Central memory CD8-positive, alpha-beta T cell (primary cell): ENCODE measurements around the gene ZNFX1.
"Not testable (repeated sequence)": the region's sequence is repeated elsewhere in the genome, so short reads cannot be mapped to it uniquely, and the experiment has no call there.

ENCODE experiments used
- ATAC-seq: fragments of 150-1000 bp; cut with Tn5 transposase; replicated peaks from 2 replicates; pipeline ENCODE4 v1.10.0; 2022; ENCODE audit warnings: mild to moderate bottlenecking, moderate FRiP score, moderate number of reproducible peaks; ENCODE audit not compliant: poor library complexity, severe bottlenecking; ENCODE audit errors: extremely low read depth
- DNase-seq, 2 donors: peaks; one replicate each; pipeline ENCODE4 v3.0.0; 2021; ENCODE audit warnings: low spot score in 2 of 2
- H3K27ac Mint-ChIP-seq: one replicate; pipeline ENCODE4 v1.8.0; 2022; ENCODE audit warnings: low read depth, mild to moderate bottlenecking, moderate library complexity, mixed read lengths
- H3K27me3 Mint-ChIP-seq: one replicate; pipeline ENCODE4 v1.8.0; 2022; ENCODE audit warnings: mixed read lengths
- H3K36me3 Mint-ChIP-seq: one replicate; pipeline ENCODE4 v1.8.0; 2022; ENCODE audit warnings: mild to moderate bottlenecking, moderate library complexity, mixed read lengths; ENCODE audit not compliant: insufficient read depth
- H3K4me1 Mint-ChIP-seq: one replicate; pipeline ENCODE4 v1.8.0; 2022; ENCODE audit warnings: mixed read lengths
- H3K4me3 Mint-ChIP-seq: one replicate; pipeline ENCODE4 v1.8.0; 2022; ENCODE audit warnings: mild to moderate bottlenecking, moderate library complexity, mixed read lengths
- H3K9me3 Mint-ChIP-seq: one replicate; pipeline ENCODE4 v1.8.0; 2022; ENCODE audit warnings: mixed read lengths

The ZNFX1 gene

DNA sequence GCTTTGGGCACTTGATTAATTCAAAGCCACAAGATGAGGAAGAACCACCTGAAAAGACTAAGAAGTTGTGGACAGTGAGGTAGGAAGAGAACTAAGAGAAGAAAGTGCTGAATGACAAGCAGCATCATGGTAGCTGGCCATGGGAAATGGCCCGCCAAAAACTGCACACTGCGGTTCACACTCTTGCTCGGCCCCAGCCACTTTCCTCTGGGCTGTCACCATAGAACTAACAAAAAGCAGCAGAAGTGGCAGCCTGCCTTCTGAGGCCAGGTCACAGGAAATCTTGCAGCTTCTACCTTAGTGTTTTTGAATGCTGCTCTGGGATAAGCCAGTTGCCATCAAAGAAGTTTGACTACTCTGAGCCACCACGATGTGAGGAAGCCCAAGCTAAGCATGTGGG is 34.8 kb upstream of the ZNFX1 start:
- Mint-ChIP-seq H3K36me3 (no peaks in the 10 kb centered on the region), H3K4me3 (no peak overlapping the region), H3K4me1 (no peaks in the 10 kb centered on the region), H3K27ac (no peak overlapping the region), H3K27me3 (peaks cover 37% of the 10 kb centered on the region), H3K9me3 (no peaks in the 10 kb centered on the region)
- ATAC-seq (no peak), DNase-seq (no peak)

DNA sequence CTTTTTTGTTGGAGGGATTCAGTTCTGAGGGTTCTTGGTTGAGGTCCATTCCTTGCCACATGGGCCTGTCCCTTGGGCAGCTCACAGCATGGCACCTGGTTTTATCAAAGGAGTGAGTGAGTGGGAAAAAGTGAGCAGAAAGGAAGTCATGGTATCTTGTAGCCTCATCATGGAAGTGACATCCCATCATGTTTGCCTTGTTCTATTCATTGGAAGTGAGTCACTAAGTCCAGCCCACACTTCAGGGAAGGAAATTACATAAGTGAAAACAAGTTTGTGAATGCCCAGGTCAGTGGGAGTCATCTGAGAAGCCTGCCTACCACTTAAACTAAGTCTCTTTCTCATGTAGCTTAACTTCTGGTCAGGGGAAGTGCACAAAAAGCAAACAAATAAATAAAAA is 32.8 kb upstream of the ZNFX1 start:
- no peak overlapping the region for H3K27ac Mint-ChIP-seq
- DNase-seq (no peak), ATAC-seq (no peak)
- peaks cover 22% of the 10 kb centered on the region for H3K27me3 Mint-ChIP-seq
- H3K4me1 Mint-ChIP-seq: no peaks in the 10 kb centered on the region
- H3K4me3 Mint-ChIP-seq: no peak overlapping the region
- H3K36me3 Mint-ChIP-seq: no peaks in the 10 kb centered on the region
- H3K9me3 Mint-ChIP-seq: no peaks in the 10 kb centered on the region

- no peak for ATAC-seq
- no peak overlapping the region for H3K4me3 Mint-ChIP-seq
These were observed 31.0 kb upstream of the ZNFX1 start for GRCh38 chr20:49308875-49309274.

DNA sequence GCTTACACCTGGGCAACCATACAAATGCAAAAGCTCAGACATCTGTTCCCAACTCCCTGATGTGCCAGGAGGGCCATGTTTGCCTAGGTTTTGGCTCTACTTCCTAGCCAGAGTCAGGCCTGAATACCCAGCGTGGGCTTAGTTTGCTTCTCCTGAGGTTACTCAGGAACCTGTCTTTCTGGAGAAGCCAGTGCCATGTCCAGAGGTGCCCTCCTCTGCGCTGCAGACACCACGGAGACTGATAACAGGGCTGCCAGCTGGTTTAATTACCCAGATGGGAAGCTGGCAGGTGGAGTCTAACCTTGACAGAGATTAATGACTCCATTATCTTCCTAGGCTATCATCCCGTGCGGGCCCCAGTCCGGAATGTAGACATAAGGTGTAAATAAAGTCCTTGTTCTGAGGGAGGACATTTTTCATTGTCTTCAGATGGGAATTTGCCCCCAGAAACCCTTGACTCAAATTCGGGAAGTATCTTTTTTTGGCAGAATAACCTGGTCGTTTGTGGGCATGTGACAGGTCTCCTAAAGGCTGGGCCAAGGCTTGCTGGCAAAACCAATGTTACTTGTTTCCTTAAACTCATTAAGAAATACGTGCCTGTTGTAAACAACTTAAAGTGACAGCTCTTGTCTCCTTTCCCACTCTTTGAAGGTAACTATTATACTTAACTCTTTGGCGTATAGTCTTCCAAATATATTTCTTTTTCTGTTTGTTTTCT is 29.2 kb upstream of the ZNFX1 start:
- DNase-seq: no peak
- H3K4me1 Mint-ChIP-seq: no peaks in the 10 kb centered on the region
- H3K27ac Mint-ChIP-seq: peak overlapping the region; percentile 33
- peaks cover 22% of the 10 kb centered on the region for H3K27me3 Mint-ChIP-seq
- H3K9me3 Mint-ChIP-seq: no peaks in the 10 kb centered on the region
- ATAC-seq: no peak
- no peak overlapping the region for H3K4me3 Mint-ChIP-seq
- H3K36me3 Mint-ChIP-seq: peaks cover 2% of the 10 kb centered on the region

More at GRCh38 chr20:49308875-49309274, 31.0 kb upstream of the ZNFX1 start:
- no peak overlapping the region for H3K27ac Mint-ChIP-seq
- no peaks in the 10 kb centered on the region for H3K36me3 Mint-ChIP-seq
- H3K9me3 Mint-ChIP-seq: no peaks in the 10 kb centered on the region
- DNase-seq: no peak
- H3K4me1 Mint-ChIP-seq: no peaks in the 10 kb centered on the region
- peaks cover 22% of the 10 kb centered on the region for H3K27me3 Mint-ChIP-seq

- DNase-seq: no peak
- H3K27me3 Mint-ChIP-seq: no peaks in the 10 kb centered on the region
- H3K4me3 Mint-ChIP-seq: no peak overlapping the region
- no peaks in the 10 kb centered on the region for H3K4me1 Mint-ChIP-seq
- peaks cover 2% of the 10 kb centered on the region for H3K36me3 Mint-ChIP-seq
- H3K27ac Mint-ChIP-seq: no peak overlapping the region
- H3K9me3 Mint-ChIP-seq: no peaks in the 10 kb centered on the region
- ATAC-seq: no peak
These were observed 25.3 kb upstream of the ZNFX1 start for GRCh38 chr20:49303065-49303552.

DNA sequence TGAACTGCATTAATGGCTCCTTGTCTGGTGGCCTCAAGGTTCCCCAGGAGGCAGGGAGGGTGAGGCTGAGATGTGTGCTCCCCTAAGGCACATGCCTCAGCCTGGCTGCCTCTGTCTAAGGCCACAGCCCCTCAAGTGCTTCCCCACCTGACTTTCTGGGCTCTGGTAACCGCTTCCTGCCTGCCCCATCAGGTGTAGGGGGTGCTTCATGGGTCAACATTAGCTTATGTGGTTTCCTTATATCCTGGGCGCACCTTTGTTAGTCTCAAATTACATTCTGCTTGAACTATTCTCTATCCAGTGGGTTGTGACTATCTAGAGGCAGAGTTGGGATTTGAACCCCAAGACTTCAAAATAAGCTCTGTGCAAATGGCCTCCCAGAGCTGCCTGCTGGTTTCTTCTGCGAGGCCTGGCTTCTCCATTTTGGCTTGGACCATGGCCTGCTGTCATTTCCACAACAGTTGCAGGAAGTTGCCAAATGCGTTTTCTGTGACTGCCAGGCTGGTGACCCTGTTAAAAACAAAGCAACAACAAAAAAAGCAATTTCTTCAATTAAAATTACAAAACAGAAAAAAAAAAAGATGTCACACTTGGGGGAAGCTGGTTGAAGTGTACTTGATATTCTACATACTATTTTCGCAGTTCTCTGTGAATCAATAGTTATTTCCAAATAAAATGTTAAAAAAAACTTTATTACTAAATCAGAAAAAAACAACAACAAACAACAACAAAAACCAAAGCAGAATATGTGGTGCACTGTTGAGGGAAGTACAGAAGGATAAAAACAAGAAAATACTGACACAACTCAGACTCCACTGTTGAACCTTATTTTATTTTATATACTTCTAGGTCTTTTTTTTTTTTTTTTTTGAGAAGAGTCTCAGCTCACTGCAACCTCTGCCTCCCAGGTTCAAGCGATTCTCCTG is 20.0 kb upstream of the ZNFX1 start:
- H3K4me3 Mint-ChIP-seq: no peak overlapping the region
- no peaks in the 10 kb centered on the region for H3K9me3 Mint-ChIP-seq
- ATAC-seq (peak; percentile 52), DNase-seq (no peak)
- no peaks in the 10 kb centered on the region for H3K27me3 Mint-ChIP-seq
- H3K27ac Mint-ChIP-seq: no peak overlapping the region
- peaks cover 7% of the 10 kb centered on the region for H3K36me3 Mint-ChIP-seq
- peaks cover 8% of the 10 kb centered on the region for H3K4me1 Mint-ChIP-seq

- not testable (repeated sequence) for H3K4me3 Mint-ChIP-seq, H3K27ac Mint-ChIP-seq, ATAC-seq, H3K27me3 Mint-ChIP-seq, H3K9me3 Mint-ChIP-seq, DNase-seq
- Mint-ChIP-seq H3K36me3 (peaks cover 24% of the 10 kb centered on the region), H3K4me1 (peaks cover 16% of the 10 kb centered on the region)
These were observed 16.3 kb upstream of the ZNFX1 start for GRCh38 chr20:49294002-49294654.

- no peak overlapping the region for H3K4me3 Mint-ChIP-seq
These were observed 15.3 kb upstream of the ZNFX1 start for GRCh38 chr20:49293122-49293521.

GRCh38 chr20:49292010-49292409 is 14.2 kb upstream of the ZNFX1 start:
- Mint-ChIP-seq H3K4me3 (no peak overlapping the region), H3K9me3 (peaks cover 5% of the 10 kb centered on the region), H3K4me1 (peaks cover 14% of the 10 kb centered on the region), H3K27me3 (no peaks in the 10 kb centered on the region), H3K36me3 (peaks cover 37% of the 10 kb centered on the region), H3K27ac (no peak overlapping the region)
- DNase-seq (no peak), ATAC-seq (no peak)

More at GRCh38 chr20:49293122-49293521, 15.3 kb upstream of the ZNFX1 start:
- Mint-ChIP-seq H3K36me3 (peaks cover 32% of the 10 kb centered on the region), H3K9me3 (no peaks in the 10 kb centered on the region), H3K27ac (no peak overlapping the region), H3K4me1 (peaks cover 16% of the 10 kb centered on the region), H3K27me3 (no peaks in the 10 kb centered on the region)
- DNase-seq (no peak), ATAC-seq (no peak)

DNA sequence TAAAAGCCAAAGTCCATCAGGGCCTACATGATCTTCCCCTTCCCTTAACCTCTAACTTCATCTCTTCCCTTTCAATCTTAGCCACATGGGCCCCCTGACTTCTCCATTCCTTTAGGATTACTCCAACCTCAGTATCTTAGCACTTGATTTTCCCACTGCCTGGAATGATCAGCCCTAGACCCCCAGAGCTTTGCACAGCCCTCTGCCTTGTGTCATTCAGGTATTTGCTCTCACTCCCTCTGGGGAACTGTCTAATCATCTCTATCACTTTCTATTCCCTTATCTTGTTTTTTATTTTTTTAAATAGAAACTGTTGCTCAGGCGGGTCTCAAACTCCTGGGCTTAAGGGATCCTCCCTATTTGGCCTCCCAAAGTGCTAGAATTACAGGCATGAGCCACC is 13.3 kb upstream of the ZNFX1 start:
- H3K9me3 Mint-ChIP-seq: peaks cover 8% of the 10 kb centered on the region
- ATAC-seq (no peak), DNase-seq (no peak)
- peak overlapping the region; percentile 50 for H3K27ac Mint-ChIP-seq
- H3K36me3 Mint-ChIP-seq: peaks cover 41% of the 10 kb centered on the region
- peaks cover 15% of the 10 kb centered on the region for H3K4me1 Mint-ChIP-seq
- H3K27me3 Mint-ChIP-seq: no peaks in the 10 kb centered on the region
- no peak overlapping the region for H3K4me3 Mint-ChIP-seq

DNA sequence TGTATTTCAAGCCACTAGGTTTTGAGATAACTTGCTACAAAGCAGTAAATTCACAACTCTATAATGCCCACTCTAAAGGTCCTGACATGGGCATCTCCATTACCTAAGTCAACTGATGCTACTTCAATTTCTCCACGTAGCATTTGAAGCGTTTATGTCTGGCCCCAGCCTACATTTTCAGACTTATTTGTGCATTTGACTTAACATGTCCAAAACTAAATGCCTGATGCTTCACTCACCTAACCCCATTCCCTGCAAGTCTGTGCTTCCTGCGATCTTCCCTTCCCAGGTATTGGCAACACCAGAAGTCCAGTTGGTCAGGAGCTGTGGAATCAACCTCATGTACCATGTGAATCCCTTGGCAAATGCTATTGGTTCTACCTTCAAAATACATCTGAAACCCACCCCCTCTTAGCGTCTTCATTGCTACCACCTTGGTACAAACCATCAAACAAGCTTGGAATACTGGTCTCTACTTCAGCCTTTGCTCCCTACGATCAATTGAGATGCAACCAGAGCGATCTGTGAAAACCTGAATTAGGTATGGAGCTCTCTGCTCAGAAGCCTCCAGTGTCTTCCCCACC is 12.8 kb upstream of the ZNFX1 start:
- H3K27ac Mint-ChIP-seq: peak overlapping the region; percentile 50
- H3K4me1 Mint-ChIP-seq: peaks cover 18% of the 10 kb centered on the region
- no peak for DNase-seq
- no peaks in the 10 kb centered on the region for H3K27me3 Mint-ChIP-seq
- ATAC-seq: no peak
- no peak overlapping the region for H3K4me3 Mint-ChIP-seq
- peaks cover 9% of the 10 kb centered on the region for H3K9me3 Mint-ChIP-seq
- peaks cover 44% of the 10 kb centered on the region for H3K36me3 Mint-ChIP-seq
